RPMI8226 (cell line): ENCODE data around the gene PCDHGA6.

Experiments used
- DNase-seq: peaks from one replicate; pipeline ENCODE4 v3.0.0-alpha.2; 2015

Gene PCDHGA6

GRCh38 chr5:141422742-141423291 lies 49.1 kb downstream of the PCDHGA6 start:
- no peak for DNase-seq

GRCh38 chr5:141427783-141428426 lies 54.2 kb downstream of the PCDHGA6 start:
- DNase-seq, result no peak
